GM19193 (cell line): Measurements from ENCODE around the gene TUG1.

Source experiments
- POLR2A ChIP-seq: IDR thresholded peaks from 4 replicates; pipeline ENCODE4 v1.6.1; 2011; ENCODE audit not compliant: insufficient read depth, insufficient read length; ENCODE audit errors: extremely low read depth

The TUG1 gene

GRCh38 chr22:30940685-30941362 is 28.2 kb upstream of the TUG1 start:
- TF ChIP-seq POLR2A, result no peak

DNA sequence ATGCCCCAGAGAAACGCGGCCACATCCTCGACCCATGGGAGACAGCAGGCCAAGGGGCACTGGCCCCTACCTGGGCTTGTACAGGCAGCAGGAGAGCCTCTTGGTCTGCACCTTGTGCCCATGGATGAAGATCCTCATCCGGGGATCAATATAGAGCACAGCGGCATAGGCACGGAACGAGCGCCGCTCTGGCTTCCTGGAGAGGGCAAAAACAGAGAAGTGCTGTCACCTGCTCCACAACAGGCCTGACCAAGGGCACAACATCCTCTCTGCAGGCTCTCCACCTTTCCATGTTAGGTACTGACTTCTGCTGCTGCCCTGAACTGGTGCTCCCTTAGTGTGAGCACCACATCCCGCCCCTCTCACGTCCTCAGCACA is 27.7 kb upstream of the TUG1 start:
- TF ChIP-seq POLR2A, result no peak

DNA sequence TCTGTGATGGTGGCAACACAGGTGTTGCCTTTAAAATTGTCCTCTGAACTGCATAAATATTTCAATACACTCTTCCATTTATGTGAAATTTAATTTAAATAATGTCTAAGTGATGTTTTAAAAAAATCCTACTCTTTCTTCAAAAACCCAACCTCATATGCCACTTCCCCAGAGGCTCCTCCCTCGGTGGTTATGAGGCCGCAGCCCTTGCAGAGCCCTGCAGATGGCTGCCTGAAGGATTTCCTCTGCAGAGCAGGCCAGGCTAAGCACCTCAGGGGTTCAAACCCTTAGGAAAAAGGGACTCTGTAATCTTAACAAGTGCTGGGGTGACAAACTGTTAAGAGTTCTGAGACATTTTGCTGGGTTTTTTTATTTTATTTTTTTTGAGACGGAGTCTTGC is 25.7 kb upstream of the TUG1 start:
- no peak for TF ChIP-seq POLR2A

DNA sequence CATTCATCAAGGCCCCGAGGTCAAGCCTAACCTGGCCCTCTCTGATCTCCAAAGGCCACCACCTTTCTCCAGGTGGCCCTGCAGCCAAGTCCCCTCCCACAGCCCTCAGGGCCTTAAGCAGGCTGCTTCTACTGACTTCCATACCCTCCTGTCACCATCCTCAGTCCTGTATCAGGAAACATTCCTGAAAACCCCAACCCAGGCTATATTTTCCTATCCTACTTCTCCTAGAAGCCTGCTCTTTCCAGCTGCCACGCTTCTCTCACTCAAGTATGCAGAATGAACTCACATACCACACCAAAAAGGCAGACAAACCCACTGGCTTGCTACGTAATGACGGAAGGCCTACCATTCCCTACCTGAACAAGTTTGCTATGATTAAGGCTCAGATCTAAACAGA is 24.1 kb upstream of the TUG1 start:
- TF ChIP-seq POLR2A, result no peak

GRCh38 chr22:30945653-30946052 is 23.4 kb upstream of the TUG1 start:
- no peak for TF ChIP-seq POLR2A

- no peak for TF ChIP-seq POLR2A
These were observed 22.7 kb upstream of the TUG1 start for GRCh38 chr22:30946354-30946753.

DNA sequence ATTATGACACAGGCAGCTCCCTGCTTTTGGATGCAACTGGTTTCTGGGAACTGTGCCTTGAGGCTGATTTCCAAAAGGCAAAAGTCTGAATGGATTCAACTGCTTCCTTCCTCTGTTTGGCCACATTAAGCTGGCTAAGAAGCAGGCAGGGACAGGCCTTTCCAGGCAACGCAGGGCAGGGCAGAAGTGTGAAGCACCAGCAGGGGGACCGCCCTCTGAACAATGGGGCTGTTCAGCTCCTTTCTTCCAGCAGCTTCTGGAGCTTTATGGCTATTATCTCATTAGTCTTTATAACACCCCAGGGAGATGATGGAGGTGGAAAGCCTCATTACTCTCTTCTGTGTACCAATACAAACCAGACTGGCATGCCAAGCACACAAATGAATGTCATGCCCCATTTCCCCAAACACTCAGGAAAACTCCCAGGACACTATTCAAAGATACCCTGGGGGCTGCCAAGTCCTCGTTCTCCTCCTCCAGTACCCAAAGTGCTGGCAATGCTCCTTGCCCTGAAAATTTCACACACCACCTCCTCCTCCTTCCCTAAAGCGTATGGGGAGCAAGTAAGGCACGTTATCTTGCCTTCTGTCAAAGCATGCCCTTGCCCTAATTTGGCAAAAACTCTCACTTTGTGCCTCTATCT is 21.8 kb upstream of the TUG1 start:
- TF ChIP-seq POLR2A, result no peak

DNA sequence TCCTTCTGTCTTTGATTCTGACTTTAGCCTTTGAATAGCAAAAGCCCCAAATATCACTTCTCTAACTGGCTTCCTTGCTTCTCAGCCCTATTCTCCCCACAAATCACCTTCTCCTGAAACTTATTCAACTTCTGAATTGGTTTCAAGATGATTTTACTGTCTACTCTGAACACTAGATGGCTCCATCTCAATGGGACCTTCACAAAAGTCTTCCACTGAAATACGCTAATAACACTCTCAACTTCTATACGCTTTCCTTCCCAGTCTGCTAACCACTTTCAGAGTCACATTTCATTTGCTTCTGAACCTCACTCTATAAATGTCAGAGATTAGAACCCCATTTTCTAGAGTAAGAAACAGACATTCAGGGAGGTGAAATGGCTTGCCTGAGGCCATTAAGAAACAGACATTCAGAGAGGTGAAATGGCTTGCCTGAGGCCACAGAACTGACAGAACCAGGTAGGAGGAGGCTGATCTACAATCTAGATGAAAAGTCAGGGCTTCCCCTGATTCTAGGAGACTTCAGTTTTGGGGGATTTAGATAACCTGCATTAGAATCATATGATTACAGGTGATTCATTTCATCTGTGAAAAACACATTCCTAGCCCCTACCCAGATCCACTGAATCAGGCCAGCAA is 21.1 kb upstream of the TUG1 start:
- TF ChIP-seq POLR2A, result no peak

- no peak for TF ChIP-seq POLR2A
These were observed 20.1 kb upstream of the TUG1 start for GRCh38 chr22:30948930-30949342.

- no peak for TF ChIP-seq POLR2A
These were observed 19.0 kb upstream of the TUG1 start for GRCh38 chr22:30949934-30950660.

DNA sequence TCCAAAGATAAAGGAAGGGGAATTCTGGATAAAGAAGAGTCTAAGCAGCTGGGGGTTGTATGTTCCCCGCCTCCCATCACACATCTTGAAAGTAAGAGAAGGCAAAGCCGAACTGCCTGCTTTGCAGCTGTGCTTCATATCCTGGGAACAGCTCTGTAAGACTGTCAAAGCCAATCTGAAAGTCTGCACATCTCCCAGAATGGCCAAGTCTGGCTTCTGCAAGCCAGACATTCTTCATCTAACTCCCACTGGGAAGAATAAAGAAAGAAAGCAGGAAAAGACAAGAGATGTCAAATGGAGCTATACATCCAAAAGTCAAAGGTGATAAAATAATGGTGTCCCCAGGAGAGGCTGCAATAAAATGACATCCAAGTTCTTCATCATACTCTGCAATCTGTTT is 15.9 kb upstream of the TUG1 start:
- no peak for TF ChIP-seq POLR2A

DNA sequence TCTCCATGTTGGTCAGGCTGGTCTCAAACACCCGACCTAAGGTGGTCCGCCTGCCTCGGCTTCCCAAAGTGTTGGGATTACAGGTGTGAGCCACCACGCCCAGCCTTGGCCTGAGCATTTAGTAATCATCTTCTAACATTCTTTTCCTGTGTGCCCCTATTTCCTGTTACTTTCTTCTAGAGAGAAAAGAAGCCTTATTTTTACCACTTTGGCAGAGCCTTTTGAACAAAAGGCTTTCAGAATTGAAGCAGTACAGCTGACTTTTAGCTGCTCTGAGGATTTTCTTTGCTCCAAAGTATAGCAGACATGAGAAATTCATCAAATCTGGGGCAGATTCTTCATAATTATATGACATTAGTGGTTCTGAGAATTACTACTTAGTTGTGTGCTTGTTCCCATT is 13.9 kb upstream of the TUG1 start:
- TF ChIP-seq POLR2A, result no peak

DNA sequence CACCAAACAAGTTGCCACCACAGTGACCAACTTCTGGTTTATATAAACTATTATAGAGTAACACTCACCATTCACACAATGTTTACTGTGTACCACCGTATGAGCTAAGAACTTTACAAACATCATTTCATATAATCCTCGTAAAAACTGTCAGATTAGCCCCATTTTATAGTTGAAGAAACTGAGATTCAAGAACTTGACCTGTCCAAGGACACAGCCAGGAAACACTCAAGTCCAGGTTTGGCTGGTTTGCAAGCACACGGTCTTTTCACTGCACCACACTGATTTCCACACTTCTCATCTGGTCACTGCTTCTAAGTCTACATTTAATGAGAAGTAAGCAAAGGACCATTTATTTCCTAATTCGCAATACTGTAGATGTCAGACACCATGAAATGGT is 4.2 kb upstream of the TUG1 start:
- no peak for TF ChIP-seq POLR2A

GRCh38 chr22:30968015-30968923 is 796 bp upstream of the TUG1 start, which contains the start of gene MORC2:
Gene MORC2 (minus strand): TSS chr22:30968774. CDS start chr22:30967889, 885 bp downstream.
- no peak for TF ChIP-seq POLR2A

- TF ChIP-seq POLR2A, result no peak
These were observed 679 bp downstream of the TUG1 start for GRCh38 chr22:30969532-30970355.
